ENCODE measurements around the gene SSC5D. TPM values are rescaled to one million over a fixed set of nuclear protein-coding genes. Genes with fewer than 3 reads are reported as not detected.

Gene SSC5D
- total RNA-seq, 2 donors from 2014 or later: 0.39 to 0.53 TPM

DNA sequence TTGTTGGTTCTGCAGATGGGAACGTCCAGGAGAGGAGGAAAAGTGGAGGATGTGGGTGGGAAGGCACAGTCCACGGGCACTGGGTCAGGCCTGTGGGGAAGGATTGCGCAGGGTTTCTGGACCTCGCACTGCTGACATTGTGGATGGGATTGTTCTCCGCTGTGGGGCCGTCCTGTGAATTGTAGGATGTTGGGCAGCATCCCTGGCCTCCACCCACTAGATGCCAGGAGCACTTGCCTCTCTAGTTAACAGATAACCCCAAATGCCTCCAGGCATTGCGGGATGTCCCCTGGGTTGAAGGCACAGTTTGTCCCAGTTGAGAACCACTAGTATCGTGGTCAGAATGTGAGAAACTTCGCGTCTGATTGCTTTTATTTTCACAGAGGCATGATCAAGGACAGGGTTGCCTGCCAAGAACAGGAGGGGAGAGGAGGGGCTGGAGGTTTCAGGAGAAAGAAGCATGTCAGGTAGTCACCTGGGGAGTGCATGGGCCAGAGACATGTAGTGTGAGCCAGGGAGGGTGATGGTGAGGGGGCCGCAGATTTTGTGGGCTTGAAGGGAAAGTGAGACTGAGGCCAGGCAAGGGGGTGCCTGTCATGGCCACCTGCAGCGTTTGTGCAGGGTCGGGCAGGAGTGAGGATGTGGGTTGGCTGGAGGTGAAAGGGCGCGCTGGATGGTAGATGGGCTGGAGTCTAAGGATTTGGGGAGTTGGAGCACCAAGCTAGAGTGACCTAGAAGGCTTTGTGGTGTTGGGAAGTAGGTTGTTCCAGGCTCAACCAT lies 8.6 kb upstream of the SSC5D start:
- H3K36me3 Mint-ChIP-seq: no peaks in the 10 kb centered on the region
- no peak for DNase-seq (ENCODE audit: low spot score in 2 of 2)
- H3K9me3 Mint-ChIP-seq: no peaks in the 10 kb centered on the region
- no peak for ATAC-seq
- peak overlapping the region; percentile 3 to 9 for H3K27ac Mint-ChIP-seq

DNA sequence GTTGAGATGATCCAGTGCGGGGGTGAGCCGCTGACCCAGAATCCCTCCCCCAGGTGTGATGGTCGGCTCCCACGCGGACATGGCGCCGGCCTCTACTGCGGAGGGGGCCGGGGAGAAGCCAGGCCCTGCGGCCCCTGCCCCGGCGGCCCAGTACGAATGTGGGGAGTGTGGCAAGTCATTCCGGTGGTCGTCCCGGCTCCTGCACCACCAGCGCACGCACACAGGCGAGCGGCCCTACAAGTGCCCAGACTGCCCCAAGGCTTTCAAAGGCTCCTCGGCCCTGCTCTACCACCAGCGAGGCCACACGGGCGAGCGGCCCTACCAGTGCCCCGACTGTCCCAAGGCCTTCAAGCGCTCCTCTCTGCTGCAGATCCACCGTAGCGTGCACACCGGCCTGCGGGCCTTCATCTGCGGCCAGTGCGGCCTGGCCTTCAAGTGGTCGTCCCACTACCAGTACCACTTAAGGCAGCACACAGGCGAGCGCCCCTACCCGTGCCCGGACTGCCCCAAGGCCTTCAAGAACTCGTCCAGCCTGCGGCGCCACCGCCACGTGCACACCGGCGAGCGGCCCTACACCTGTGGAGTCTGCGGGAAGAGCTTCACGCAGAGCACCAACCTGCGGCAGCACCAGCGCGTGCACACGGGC lies 7.0 kb upstream of the SSC5D start:
- Mint-ChIP-seq H3K36me3 (no peaks in the 10 kb centered on the region), H3K9me3 (no peaks in the 10 kb centered on the region), H3K27ac (no peak overlapping the region)
- ATAC-seq: no peak
- DNase-seq (ENCODE audit: low spot score in 2 of 2): no peak

GRCh38 chr19:55481794-55482155 lies 6.5 kb upstream of the SSC5D start:
- no peaks in the 10 kb centered on the region for H3K9me3 Mint-ChIP-seq
- DNase-seq (ENCODE audit: low spot score in 2 of 2): no peak
- H3K36me3 Mint-ChIP-seq: no peaks in the 10 kb centered on the region
- H3K27ac Mint-ChIP-seq: no peak overlapping the region
- ATAC-seq: no peak

GRCh38 chr19:55482156-55482961 lies 5.9 kb upstream of the SSC5D start:
- H3K36me3 Mint-ChIP-seq: no peaks in the 10 kb centered on the region
- ATAC-seq (no peak), DNase-seq (ENCODE audit: low spot score in 2 of 2) (no peak)
- no peaks in the 10 kb centered on the region for H3K9me3 Mint-ChIP-seq
- H3K27ac Mint-ChIP-seq: no peak overlapping the region

DNA sequence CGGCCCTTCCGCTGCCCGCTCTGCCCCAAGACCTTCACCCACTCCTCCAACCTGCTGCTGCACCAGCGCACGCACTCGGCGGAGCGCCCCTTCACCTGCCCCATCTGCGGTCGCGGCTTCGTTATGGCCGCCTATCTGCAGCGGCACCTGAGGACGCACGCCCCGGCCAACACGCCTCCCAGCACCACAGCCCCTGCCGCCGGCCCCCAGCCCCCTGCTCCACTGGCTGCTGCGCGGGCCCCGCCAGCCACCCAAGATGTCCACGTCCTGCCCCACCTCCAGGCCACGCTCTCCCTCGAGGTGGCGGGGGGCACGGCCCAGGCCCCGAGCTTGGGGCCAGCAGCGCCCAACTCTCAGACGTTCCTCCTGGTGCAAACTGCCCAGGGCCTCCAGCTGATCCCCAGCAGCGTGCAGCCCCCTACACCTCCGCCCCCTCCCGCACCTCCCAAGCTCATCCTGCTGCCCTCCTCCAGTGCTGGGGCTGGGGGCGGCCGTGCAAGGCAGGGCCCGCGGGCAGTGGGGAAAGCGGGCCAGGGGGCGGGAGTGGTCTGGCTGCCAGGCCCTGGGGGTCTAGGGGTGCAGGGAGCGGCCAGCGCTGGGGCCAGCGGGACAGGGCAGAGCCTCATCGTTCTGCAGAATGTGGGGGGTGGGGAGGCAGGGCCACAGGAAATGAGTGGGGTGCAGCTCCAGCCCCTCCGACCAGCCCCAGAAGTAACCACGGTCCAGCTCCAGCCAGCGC lies 5.1 kb upstream of the SSC5D start:
- no peaks in the 10 kb centered on the region for H3K36me3 Mint-ChIP-seq
- H3K27ac Mint-ChIP-seq: no peak overlapping the region
- DNase-seq (ENCODE audit: low spot score in 2 of 2) (no peak), ATAC-seq (no peak)
- no peaks in the 10 kb centered on the region for H3K9me3 Mint-ChIP-seq

GRCh38 chr19:55483706-55484592 lies 4.3 kb upstream of the SSC5D start:
- ATAC-seq: no peak
- Mint-ChIP-seq H3K27ac (no peak overlapping the region), H3K9me3 (no peaks in the 10 kb centered on the region)

GRCh38 chr19:55484593-55485438 lies 3.4 kb upstream of the SSC5D start, which contains the start of gene NAT14:
NAT14 (plus strand) TSS chr19:55485188; CDS start chr19:55485709, 521 bp downstream.
- ATAC-seq (peak; percentile 63 to 87), DNase-seq (ENCODE audit: low spot score in 2 of 2) (peak in 1 of 2 donors; percentile 72)
- Mint-ChIP-seq H3K36me3 (no peaks in the 10 kb centered on the region), H3K9me3 (no peaks in the 10 kb centered on the region), H3K27ac (peak within 1 kb of the TSS; percentile 73 to 90)

More at GRCh38 chr19:55483706-55484592, 4.3 kb upstream of the SSC5D start:
- DNase-seq (ENCODE audit: low spot score in 2 of 2): no peak
- H3K36me3 Mint-ChIP-seq: no peaks in the 10 kb centered on the region

GRCh38 chr19:55485439-55486011 lies 2.7 kb upstream of the SSC5D start:
- no peaks in the 10 kb centered on the region for H3K36me3 Mint-ChIP-seq
- ATAC-seq (no peak), DNase-seq (ENCODE audit: low spot score in 2 of 2) (no peak)
- no peaks in the 10 kb centered on the region for H3K9me3 Mint-ChIP-seq
- peak overlapping the region; percentile 73 to 90 for H3K27ac Mint-ChIP-seq

- no peak for DNase-seq (ENCODE audit: low spot score in 2 of 2)
- no peak for ATAC-seq
These were observed 1.9 kb upstream of the SSC5D start for GRCh38 chr19:55486043-55486970.

GRCh38 chr19:55486971-55487923 lies 989 bp upstream of the SSC5D start:
- no peaks in the 10 kb centered on the region for H3K9me3 Mint-ChIP-seq
- H3K36me3 Mint-ChIP-seq: no peaks in the 10 kb centered on the region
- H3K27ac Mint-ChIP-seq: peak overlapping the region in 1 of 2 donors; percentile 90
- DNase-seq (ENCODE audit: low spot score in 2 of 2) (peak in 1 of 2 donors; percentile 46), ATAC-seq (peak; percentile 19 to 31)

More at GRCh38 chr19:55486043-55486970, 1.9 kb upstream of the SSC5D start:
- Mint-ChIP-seq H3K27ac (peak overlapping the region; percentile 73 to 90), H3K36me3 (no peaks in the 10 kb centered on the region), H3K9me3 (no peaks in the 10 kb centered on the region)

DNA sequence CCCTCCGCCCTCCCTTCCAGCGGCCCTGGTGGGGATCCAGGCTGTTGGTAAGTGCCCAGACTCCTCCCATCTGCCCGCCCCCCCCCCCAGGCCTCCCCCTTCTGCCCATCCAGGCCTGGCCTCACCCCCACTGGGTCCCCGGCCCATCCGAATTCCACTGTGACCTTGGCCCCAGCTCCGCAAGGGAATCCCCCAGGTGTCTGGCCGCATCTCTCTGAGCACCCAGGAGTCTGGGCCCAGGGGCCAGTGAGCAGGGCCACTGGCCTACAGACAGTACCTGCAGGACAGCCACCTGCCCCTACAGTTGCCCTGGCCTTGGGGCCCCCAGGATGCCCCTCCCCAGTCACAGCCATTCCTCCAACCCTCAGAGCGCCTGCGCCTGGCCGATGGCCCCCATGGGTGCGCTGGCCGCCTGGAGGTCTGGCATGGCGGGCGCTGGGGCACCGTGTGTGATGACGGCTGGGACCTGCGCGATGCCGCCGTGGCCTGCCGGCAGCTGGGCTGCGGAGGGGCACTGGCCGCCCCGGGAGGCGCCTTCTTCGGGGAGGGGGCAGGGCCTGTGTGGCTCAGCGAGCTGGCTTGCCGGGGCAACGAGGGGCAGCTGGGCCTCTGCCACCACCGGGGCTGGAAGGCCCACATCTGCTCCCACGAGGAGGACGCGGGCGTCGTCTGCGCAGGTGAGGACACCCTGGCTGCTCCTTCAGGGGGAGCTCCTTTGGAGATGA lies 912 bp downstream of the SSC5D start:
- H3K9me3 Mint-ChIP-seq: no peaks in the 10 kb centered on the region
- no peak for DNase-seq (ENCODE audit: low spot score in 2 of 2)
- ATAC-seq: no peak
- H3K36me3 Mint-ChIP-seq: no peaks in the 10 kb centered on the region
- no peak overlapping the region for H3K27ac Mint-ChIP-seq

DNA sequence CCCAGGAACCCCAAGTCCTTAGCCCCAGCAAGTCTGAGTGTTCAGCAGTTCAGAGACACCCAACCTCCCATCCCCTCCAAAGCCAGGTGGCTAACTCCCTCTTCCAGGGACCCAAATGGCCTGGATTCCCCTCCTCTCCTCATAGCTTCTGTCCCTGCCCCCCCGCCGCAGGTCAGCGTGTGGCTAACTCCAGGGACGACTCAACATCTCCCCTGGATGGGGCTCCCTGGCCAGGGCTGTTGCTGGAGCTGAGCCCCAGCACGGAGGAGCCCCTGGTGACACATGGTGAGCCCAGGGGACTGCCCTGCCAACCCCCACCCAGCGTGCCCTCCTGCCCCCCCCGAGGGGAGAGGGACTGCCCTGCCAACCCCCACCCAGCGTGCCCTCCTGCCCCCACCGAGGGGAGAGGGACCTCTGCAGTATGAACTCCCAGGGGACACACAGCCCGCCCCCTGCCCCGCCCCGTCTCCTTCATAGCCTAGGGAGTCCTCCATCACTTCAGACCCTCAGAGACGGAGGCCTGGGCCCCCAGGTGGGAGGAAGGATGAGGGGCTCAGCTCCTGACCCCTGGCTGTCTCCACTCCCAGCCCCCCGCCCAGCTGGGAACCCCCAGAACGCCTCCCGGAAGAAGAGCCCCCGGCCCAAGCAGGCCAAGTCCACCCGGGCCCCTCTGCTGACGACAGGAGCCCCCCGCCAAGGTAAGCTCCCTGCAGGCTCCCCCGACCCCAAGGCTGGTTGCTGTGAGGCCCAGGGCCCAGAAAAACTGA lies 1.7 kb downstream of the SSC5D start:
- DNase-seq (ENCODE audit: low spot score in 2 of 2): no peak
- ATAC-seq: no peak
- Mint-ChIP-seq H3K9me3 (no peaks in the 10 kb centered on the region), H3K36me3 (no peaks in the 10 kb centered on the region), H3K27ac (no peak overlapping the region)
